Activated effector memory CD4-positive, alpha-beta T cell treated with Interleukin-2 at 50 U/mL for 16 hours (primary cell): ENCODE data around the gene C7orf25.
"Not testable (repeated sequence)": the region's sequence is repeated elsewhere in the genome, so short reads cannot be mapped to it uniquely, and the experiment has no call there.

Source experiments
- DNase-seq: peaks from one replicate; pipeline ENCODE4 v3.0.0-alpha.2; 2020

Gene C7orf25

GRCh38 chr7:42928754-42929153, 16.9 kb upstream of the C7orf25 start:
- DNase-seq = no peak

- DNase-seq = no peak
Observed at GRCh38 chr7:42926204-42926603, 14.3 kb upstream of the C7orf25 start.

DNA sequence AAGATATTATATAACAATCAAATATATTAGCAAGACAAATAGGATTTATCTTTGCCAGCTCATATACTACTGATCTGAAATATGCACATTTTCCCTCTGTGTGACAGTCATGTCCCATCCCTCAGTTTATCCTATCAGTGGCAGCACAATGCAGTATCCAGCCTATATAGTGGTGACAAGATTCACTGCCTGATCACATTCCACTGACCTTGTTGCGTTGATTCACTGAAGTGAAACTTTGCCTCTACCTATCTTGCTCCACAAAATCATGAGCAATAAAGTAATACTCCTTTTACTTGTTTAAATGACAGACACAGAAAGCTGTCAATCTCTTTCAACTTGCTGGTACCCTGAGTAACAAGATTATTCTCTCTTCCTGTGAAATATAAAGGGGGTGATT, 13.8 kb upstream of the C7orf25 start:
- DNase-seq = no peak

GRCh38 chr7:42924223-42924838, 12.5 kb upstream of the C7orf25 start:
- DNase-seq = no peak

GRCh38 chr7:42922017-42922753, 10.3 kb upstream of the C7orf25 start:
- no peak for DNase-seq

GRCh38 chr7:42915356-42915755, 3.5 kb upstream of the C7orf25 start:
- DNase-seq = no peak

DNA sequence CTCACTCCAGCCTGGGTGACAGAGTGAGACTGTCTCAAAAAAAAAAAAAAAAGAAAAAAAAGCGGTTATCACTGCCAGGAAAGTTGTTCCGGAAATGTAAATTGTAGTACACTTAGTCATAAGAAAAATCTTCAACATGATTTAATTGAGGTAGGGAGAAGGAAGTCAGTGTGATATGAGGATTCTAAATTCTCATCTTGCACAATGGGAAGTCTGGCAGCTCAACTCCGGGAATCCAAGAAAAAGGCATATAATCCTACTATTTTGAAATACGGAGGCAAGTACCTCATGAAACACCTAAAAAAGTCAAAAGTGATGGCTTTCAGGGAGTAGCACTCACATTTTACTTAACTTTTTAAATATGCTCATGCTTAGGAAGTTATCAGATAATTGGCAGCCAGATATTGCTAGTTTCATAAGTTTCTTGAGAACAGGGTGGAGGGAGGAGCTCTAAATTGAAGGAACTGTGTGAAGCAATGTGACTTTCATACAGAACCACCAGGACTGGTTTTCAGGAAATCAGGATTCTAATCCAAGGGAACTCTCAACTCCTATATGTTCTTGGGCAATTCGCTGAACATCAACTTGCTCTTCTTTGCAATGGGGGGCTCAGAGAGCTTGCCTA, 2.7 kb upstream of the C7orf25 start:
- no peak for DNase-seq

DNA sequence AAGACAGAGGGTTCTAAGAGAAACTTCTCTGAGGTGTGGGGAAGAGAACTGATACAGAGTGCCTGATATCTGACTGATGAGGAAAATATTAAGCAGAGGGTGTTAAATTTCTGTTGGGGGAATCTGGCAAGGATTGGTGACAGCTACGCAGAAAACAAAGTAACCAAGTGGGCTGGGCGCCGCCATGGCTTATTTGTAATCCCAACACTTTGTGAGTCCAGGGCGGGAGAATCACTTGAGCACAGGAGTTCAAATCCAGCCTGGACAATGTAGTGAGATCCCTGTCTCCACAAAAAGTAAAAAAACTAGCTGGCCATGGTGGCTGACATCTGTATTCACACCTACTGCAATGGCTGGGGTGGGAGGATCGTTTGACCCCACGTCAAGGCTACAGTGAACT, 2.1 kb upstream of the C7orf25 start:
- no peak for DNase-seq

- no peak for DNase-seq
Observed at GRCh38 chr7:42913591-42913990, 1.7 kb upstream of the C7orf25 start.

- DNase-seq = no peak
Observed at GRCh38 chr7:42910306-42910705, 1.6 kb downstream of the C7orf25 start.

DNA sequence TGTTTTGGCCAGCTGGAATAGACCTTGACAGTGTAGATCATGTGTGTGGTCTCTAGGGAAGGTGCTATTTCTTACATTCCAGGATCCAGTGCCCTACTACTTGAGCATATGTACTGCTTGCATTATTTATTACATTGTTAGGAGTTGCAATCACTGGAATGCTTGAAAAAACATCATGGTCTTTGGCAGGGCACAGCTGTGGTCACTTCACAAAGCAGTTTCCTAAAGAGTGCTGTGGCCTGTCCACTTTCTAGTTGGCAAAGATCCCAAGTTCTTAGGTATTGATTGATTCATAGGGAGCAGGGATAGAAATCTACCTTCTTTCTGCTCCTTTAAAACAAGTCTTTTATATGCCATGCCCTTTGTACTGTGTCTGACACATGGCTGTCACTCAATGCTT, 4.6 kb downstream of the C7orf25 start:
- DNase-seq = no peak

- no peak for DNase-seq
Observed at GRCh38 chr7:42906181-42906580, 5.7 kb downstream of the C7orf25 start.

DNA sequence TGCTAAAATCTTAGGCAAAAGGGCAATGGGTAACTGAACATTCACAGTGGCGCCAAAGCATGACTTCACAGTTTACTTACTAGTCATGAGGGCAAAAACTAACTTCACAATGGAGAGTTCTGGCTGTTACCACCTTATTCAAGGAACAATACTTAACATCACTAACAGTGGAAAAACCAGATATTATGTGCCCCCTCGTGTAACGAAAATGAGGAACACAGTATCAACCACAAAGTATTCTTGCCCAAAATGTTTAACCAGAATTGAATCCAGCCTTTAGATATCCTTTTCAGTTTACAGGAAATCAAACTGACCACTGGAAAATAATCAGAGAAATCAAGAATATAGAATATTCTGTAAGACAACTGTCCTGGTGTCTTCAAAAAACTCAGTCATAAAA, 9.5 kb downstream of the C7orf25 start:
- no peak for DNase-seq

- DNase-seq = no peak
Observed at GRCh38 chr7:42900842-42901241, 11.0 kb downstream of the C7orf25 start.

DNA sequence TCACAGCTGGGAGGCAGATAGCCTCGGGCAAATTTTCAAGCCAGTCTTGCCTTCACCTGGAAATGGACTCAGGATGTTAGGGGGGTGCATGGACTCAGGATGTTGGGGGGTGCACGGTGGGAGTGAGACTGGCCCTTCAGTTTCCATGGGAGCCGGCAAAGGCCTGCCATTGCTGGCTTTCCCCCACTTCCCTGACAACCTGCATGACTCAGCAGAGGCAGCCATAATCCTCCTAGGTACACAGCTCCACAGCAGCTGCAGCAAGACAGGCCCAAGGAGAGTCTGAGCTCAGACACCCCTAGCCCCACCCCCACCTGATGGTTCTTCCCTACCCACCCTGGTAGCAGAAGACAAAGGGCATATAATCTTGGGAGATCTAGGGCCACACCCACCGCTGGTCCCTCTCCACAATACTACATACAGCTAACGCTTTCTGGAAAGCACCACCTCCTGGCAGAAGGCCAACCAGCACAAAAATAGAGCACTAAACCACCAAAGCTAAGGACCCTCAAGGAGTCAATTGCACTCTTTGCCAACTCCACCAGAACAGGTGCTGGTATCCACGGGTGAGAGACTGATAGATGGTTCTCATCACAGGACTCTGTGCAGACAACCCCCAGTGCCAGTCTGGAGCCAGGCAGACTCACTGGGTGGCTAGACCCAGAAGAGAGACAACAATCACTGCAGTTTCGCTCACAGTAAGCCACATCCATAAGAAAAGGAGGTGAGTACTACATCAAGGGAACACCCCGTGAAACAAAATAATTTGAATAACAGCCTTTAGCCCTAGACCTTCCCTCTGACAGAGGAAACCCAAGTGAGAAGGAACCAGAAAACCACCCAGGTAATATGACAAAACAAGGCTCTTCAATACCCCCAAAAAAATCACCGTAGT, 18.3 kb downstream of the C7orf25 start:
- no peak for DNase-seq

GRCh38 chr7:42886893-42887505, 24.9 kb downstream of the C7orf25 start:
- no peak for DNase-seq

- DNase-seq = no peak
Observed at GRCh38 chr7:42886129-42886528, 25.7 kb downstream of the C7orf25 start.

GRCh38 chr7:42885183-42885582, 26.7 kb downstream of the C7orf25 start:
- not testable (repeated sequence) for DNase-seq

GRCh38 chr7:42883950-42884349, 27.9 kb downstream of the C7orf25 start:
- no peak for DNase-seq

GRCh38 chr7:42880392-42880791, 31.5 kb downstream of the C7orf25 start:
- DNase-seq = no peak

DNA sequence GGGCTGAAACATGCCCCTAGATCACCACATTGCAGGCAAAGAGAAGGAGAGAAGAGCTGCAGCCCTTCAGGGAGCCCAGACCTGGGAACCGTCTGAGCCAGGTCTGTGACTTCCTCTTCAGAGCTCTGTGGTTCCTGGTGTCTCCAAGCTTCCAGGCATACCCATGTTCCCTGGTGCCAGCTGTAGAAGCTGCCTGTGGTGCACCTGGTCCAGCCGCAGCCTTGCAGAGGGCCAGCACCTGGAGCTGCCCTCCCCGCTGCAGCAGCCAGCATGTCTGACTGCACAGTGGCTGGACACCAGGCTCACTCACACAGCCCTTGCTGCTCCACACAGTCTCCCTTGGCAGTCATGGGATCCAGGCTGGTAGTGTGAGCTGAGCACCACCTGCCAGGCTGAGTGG, 33.6 kb downstream of the C7orf25 start:
- DNase-seq = no peak

- no peak for DNase-seq
Observed at GRCh38 chr7:42877862-42878261, 34.0 kb downstream of the C7orf25 start.
